Activated T-cell treated with anti-CD3 and anti-CD28 coated beads, Interleukin-2, amount 50 U/mL, for 72 hours (primary cell): ENCODE data around the gene MOSMO. TPM values are rescaled to one million over a fixed set of nuclear protein-coding genes. Genes with fewer than 3 reads are reported as not detected.
"Not testable (repeated sequence)": the region's sequence is repeated elsewhere in the genome, so short reads cannot be mapped to it uniquely, and the experiment has no call there.

Experiments used
- ATAC-seq, 2 donors: fragments of 150-1000 bp; cut with Tn5 transposase; replicated peaks in 1 of 2; 2 replicates each; pipeline ENCODE4 v1.10.0; 2021; ENCODE audit warnings: moderate library complexity in 2 of 2, mild to moderate bottlenecking in 1 of 2
- DNase-seq, 2 donors: peaks; one replicate each; pipeline ENCODE4 v3.0.0; 2021 to 2022; ENCODE audit warnings: mixed read lengths in 1 of 2
- H3K27ac Mint-ChIP-seq: one replicate; pipeline ENCODE4 v1.8.0; 2022; ENCODE audit warnings: mild to moderate bottlenecking, moderate library complexity, mixed read lengths
- H3K27me3 Mint-ChIP-seq: one replicate; pipeline ENCODE4 v1.8.0; 2022; ENCODE audit warnings: low read depth, mixed read lengths
- H3K36me3 Mint-ChIP-seq, 2 donors: one replicate each; pipeline ENCODE4 v1.8.0; 2022; ENCODE audit warnings: mixed read lengths in 2 of 2, mild to moderate bottlenecking in 1 of 2; ENCODE audit not compliant: insufficient read depth in 2 of 2
- H3K4me1 Mint-ChIP-seq: one replicate; pipeline ENCODE4 v1.8.0; 2022; ENCODE audit warnings: low read depth, mixed read lengths
- H3K4me3 Mint-ChIP-seq, 2 donors: one replicate each; pipeline ENCODE4 v1.8.0; 2022; ENCODE audit warnings: mild to moderate bottlenecking in 2 of 2, mixed read lengths in 2 of 2, moderate library complexity in 2 of 2
- H3K9me3 Mint-ChIP-seq, 2 donors: one replicate each; pipeline ENCODE4 v1.8.0; 2022; ENCODE audit warnings: mixed read lengths in 2 of 2
- total RNA-seq, 2 donors: library from RNA; stranded (reverse); gene quantifications; one replicate each; pipeline ENCODE4 v1.2.3, GENCODE V29; 2022

The MOSMO gene
- total RNA-seq, 2 donors from 2014 or later, result 16.3 to 16.4 TPM

DNA sequence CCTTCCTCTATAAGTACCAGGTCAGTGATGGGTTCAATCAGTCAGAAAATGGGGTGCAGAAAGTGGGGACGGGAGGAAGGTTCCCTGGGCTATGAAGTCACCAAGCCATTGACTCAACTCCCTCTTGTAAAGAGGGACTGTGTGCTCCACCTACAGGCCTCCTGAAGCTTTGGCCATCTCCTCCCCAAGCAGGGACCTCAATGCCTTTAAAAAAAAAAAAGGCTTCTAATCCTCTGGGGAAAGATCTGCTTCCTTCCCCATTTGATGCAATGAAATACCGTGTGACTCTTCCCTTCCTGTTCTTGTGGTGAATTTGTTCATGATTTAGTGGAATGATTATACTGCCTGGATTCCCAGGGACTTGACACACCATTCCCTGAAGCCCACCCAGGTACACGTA is 115.2 kb downstream of the MOSMO start:
- peaks cover 0 to 3% of the 10 kb centered on the region in 2 donors for H3K9me3 Mint-ChIP-seq
- H3K27ac Mint-ChIP-seq, result no peak overlapping the region
- peaks cover 13% of the 10 kb centered on the region for H3K27me3 Mint-ChIP-seq
- ATAC-seq (no peak), DNase-seq (no peak)
- no peaks in the 10 kb centered on the region for H3K36me3 Mint-ChIP-seq
- H3K4me3 Mint-ChIP-seq, result no peak overlapping the region
- H3K4me1 Mint-ChIP-seq, result no peaks in the 10 kb centered on the region

DNA sequence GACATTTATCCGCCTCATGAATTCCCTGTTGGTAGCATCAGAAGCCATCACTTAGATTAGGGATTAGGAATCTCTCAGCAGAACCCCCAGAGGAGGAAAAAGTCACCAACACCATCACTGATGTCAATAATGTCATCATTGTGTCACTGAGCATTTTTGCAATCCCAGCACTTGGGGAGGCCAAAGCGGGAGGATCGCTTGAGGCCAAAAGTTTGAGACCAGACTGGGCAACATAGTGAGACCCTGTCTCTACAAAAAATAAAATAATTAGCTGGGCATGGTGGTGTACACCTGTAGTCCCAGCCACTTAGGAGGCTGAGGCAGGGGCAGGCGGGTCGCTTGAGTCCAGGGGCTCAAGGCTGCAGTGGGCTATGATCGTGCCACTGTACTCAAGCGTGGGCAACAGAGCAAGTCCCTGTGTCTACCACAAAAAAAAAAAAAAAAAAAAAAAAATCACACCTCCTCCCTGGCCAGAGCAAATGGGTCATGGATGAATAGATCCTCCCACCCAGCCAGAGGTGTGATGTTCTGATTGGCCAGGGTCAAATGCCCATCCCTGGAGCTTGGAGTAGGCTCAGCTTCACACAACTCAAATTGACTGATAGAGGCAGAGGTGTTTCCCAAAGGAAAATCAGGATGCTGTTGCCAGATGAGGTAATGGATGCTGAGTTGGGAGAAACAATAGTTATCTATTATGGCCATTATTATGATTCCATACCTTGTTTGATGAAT is 116.0 kb downstream of the MOSMO start:
- no peak overlapping the region for H3K4me3 Mint-ChIP-seq
- H3K9me3 Mint-ChIP-seq, result peaks cover 0 to 7% of the 10 kb centered on the region in 2 donors
- DNase-seq, result no peak
- no peak overlapping the region for H3K27ac Mint-ChIP-seq
- ATAC-seq, result no peak
- no peaks in the 10 kb centered on the region for H3K36me3 Mint-ChIP-seq
- no peaks in the 10 kb centered on the region for H3K4me1 Mint-ChIP-seq
- peaks cover 16% of the 10 kb centered on the region for H3K27me3 Mint-ChIP-seq

DNA sequence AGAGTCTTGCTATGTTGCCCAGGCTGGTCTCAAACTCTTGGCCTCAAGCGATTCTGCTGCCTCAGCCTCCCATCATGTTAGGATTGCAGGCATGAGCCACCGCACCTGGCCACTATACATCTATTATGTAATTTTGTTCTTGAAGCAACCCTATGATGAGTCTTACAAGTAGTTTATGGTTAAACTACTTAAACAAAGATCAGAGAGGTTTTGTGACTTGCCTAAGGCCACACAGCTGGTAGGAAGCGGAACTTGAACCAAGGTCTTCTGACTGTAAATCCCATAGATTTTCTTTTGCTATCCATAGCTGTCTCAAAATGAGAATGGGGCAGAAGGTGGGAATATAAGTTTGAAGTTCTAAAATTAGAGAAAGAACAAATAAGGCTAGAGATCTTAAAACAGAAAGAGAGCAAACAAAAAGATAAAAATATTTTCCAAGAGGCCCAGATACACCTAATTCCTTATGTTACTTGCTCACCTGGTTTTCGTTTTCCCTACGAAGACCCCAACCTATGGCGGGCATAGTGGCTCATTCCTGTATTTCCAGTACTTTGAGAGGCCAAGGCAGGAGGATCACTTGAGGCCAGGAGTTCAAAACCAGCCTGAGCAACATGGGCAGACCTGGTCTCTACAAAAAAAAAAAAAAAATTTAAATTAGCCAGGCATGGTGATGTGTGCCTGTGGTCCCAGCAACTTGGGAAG is 116.8 kb downstream of the MOSMO start:
- H3K27ac Mint-ChIP-seq, result no peak overlapping the region
- H3K4me1 Mint-ChIP-seq, result no peaks in the 10 kb centered on the region
- DNase-seq (no peak), ATAC-seq (no peak)
- H3K4me3 Mint-ChIP-seq, result no peak overlapping the region
- no peaks in the 10 kb centered on the region for H3K36me3 Mint-ChIP-seq
- H3K27me3 Mint-ChIP-seq, result peaks cover 16% of the 10 kb centered on the region
- peaks cover 0 to 7% of the 10 kb centered on the region in 2 donors for H3K9me3 Mint-ChIP-seq

DNA sequence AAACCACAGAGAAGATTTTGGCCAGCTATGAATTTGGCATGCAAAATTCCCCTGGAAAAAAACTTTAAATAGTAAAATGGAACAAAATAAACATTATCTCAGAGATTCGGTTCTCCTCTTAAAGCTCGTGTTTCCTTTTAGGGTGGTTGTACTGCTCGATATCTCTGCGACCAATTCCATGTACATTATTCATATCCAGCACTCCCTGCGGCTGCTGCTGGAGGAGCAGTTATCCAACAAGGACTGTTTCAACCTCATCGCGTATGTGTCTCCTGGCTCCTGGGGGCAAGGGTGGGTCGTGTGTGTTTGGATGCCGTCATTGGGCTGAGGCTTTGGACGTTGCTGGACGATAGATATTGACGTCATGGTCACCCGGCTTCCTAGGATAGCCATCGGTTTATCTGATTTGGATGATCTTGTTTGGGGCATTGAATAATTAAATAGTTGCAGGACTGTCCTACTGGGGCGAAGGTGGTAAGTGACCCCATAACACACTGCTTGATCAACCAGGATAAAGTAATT is 118.2 kb downstream of the MOSMO start:
- Mint-ChIP-seq H3K27me3 (peaks cover 16% of the 10 kb centered on the region), H3K27ac (no peak overlapping the region), H3K4me3 (no peak overlapping the region), H3K4me1 (no peaks in the 10 kb centered on the region), H3K9me3 (peaks cover 0 to 7% of the 10 kb centered on the region in 2 donors), H3K36me3 (no peaks in the 10 kb centered on the region)
- DNase-seq (no peak), ATAC-seq (no peak)

DNA sequence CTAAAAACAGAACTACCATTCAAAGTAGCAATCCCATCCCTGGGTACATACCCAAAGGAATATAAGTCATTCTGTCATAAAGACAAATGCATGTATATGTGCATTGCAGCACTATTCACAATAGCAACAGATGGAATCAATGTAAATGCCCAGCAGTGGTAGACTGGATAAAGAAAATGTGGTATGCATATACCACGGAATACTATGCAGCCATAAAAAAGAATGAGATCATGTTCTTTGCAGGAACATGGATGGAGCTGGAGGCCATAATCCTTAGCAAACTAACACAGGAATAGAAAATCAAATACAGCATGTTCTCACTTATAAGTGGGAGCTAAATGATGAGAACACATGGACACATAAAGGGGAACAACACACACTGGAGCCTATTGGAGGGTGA is 120.6 kb downstream of the MOSMO start:
- not testable (repeated sequence) for H3K27me3 Mint-ChIP-seq, ATAC-seq, H3K36me3 Mint-ChIP-seq, DNase-seq, H3K4me3 Mint-ChIP-seq, H3K27ac Mint-ChIP-seq, H3K4me1 Mint-ChIP-seq, H3K9me3 Mint-ChIP-seq

DNA sequence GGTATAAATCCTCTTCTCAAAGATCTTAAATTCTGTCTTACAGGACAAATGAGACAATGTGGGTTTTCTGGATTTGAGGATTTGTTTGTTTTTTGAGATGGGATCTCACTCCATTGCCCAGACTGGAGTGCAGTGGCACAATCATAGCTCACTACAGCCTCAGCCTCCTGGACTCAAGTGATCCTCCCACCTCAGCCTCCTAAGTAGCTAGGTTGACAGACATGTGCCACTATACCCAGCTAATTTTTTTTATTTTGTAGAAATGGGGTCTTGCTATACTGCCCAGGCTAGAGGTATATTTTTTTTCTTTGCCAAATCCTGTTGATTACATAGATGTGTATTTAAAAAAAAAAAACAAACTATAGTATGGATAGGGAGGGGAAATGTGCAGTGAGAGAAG is 122.6 kb downstream of the MOSMO start:
- ATAC-seq, result no peak
- Mint-ChIP-seq H3K27me3 (peaks cover 9% of the 10 kb centered on the region), H3K36me3 (no peaks in the 10 kb centered on the region), H3K27ac (no peak overlapping the region), H3K4me1 (no peaks in the 10 kb centered on the region), H3K4me3 (no peak overlapping the region), H3K9me3 (peaks cover 0 to 7% of the 10 kb centered on the region in 2 donors)
- no peak for DNase-seq

DNA sequence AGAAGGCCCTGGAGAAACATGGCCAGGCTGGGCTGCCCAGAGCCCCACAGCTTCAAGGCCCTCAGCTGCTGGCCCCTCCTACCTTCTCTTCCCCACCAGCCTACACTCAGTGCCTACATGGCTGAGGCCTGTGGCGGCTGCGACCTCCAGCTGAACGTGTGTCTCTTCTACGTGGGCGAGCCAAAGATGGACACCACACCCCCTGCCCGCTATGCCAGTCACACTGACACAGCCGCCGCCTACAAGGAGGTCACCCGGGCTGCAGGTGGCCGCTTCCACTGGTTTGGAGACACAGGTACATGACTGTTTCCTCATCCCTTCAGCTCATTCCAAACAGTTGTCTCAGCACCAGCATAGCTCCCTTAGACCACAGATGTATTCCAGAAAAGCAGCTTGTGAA is 124.9 kb downstream of the MOSMO start:
- DNase-seq, result no peak
- Mint-ChIP-seq H3K36me3 (no peaks in the 10 kb centered on the region), H3K4me1 (no peaks in the 10 kb centered on the region), H3K27ac (no peak overlapping the region), H3K4me3 (no peak overlapping the region), H3K27me3 (peaks cover 7% of the 10 kb centered on the region), H3K9me3 (peaks cover 0 to 7% of the 10 kb centered on the region in 2 donors)
- ATAC-seq, result no peak

Other genes with a start within 250 kb of the MOSMO start
- gene NPIPB4, start 150.4 kb upstream of the MOSMO start, total RNA-seq, result 100 to 1,000 TPM; 197 to 211 TPM
- 100 to 1,000 TPM; 277 to 309 TPM for gene UQCRC2, start 54.8 kb upstream of the MOSMO start, total RNA-seq
- not detected for gene PDZD9, start 7.0 kb upstream of the MOSMO start, total RNA-seq
- under 1 TPM; 0.10 to 0.16 TPM for gene VWA3A, start 84.4 kb downstream of the MOSMO start, total RNA-seq
- gene SDR42E2, start 154.4 kb downstream of the MOSMO start, total RNA-seq, result under 1 TPM in 1 of 2 donors, not detected in 1; 0.19 TPM
- gene EEF2K, start 198.2 kb downstream of the MOSMO start, total RNA-seq, result 10 to 100 TPM; 19.4 to 23.9 TPM